ENCODE results near the gene MGLL. TPM values are rescaled to one million over a fixed set of nuclear protein-coding genes. Genes with fewer than 3 reads are reported as not detected.

The MGLL gene
- total RNA-seq, 1 experiment from 2014 or later = 0.94 TPM

GRCh38 chr3:127719369-127719768, 102.9 kb downstream of the MGLL start (continued):
- TF ChIP-seq HMGA2 (CRISPR knock-in tag; IDR thresholded peaks at IDR 0.05) (no peak), FOXP4 (CRISPR knock-in tag; IDR thresholded peaks at IDR 0.05) (no peak), AR (CRISPR knock-in tag; IDR thresholded peaks at IDR 0.05) (no peak), NR3C1 (CRISPR knock-in tag; conservative IDR thresholded peaks at IDR 0.05; ENCODE audit: low read depth) (no peak), IRF2 (CRISPR knock-in tag; IDR thresholded peaks at IDR 0.05; ENCODE audit: borderline replicate concordance, low read depth) (no peak), ATF6 (CRISPR knock-in tag; IDR thresholded peaks at IDR 0.05) (no peak)

GRCh38 chr3:127718916-127719290, 103.4 kb downstream of the MGLL start:
- Mint-ChIP-seq H3K9me3 (0 out of 2 replicates have a peak, but pooled peaks cover 4% of the 10 kb centered on the region), H3K4me1 (peaks cover 30% of the 10 kb centered on the region), H3K27ac (no peak overlapping the region), H3K4me3 (no peak overlapping the region), H3K27me3 (ENCODE audit: low read depth) (no peaks in the 10 kb centered on the region; the same call in 1 of the 2 replicates), H3K36me3 (peaks cover 3% of the 10 kb centered on the region; the same call in 1 of the 2 replicates)
- ChIA-PET POLR2A (no interaction called here), CTCF (no interaction called here)
- no peak for DNase-seq (ENCODE audit: low spot score)
- ATAC-seq = no peak
- no peak for TF ChIP-seq CTCF (IDR thresholded peaks at IDR 0.05)
- no peak for TF ChIP-seq NR3C1 (CRISPR knock-in tag; conservative IDR thresholded peaks at IDR 0.05; ENCODE audit: low read depth)
- no peak for TF ChIP-seq NFYB (CRISPR knock-in tag; conservative IDR thresholded peaks at IDR 0.05; ENCODE audit: low read depth)
- TF ChIP-seq ZNF121 (CRISPR knock-in tag; IDR thresholded peaks at IDR 0.05) = no peak
- TF ChIP-seq EMX1 (CRISPR knock-in tag; IDR thresholded peaks at IDR 0.05) = no peak
- TF ChIP-seq RORB (CRISPR knock-in tag; IDR thresholded peaks at IDR 0.05) = no peak
- TF ChIP-seq ZNF281 (CRISPR knock-in tag; IDR thresholded peaks at IDR 0.05) = no peak
- no peak for TF ChIP-seq E2F4 (CRISPR knock-in tag; IDR thresholded peaks at IDR 0.05; ENCODE audit: borderline replicate concordance, low read depth)
- TF ChIP-seq RELA (CRISPR knock-in tag; IDR thresholded peaks at IDR 0.05; ENCODE audit: borderline replicate concordance) = no peak
- TF ChIP-seq ZNF219 (CRISPR knock-in tag; IDR thresholded peaks at IDR 0.05; ENCODE audit: borderline replicate concordance) = no peak
- no peak for TF ChIP-seq AR (CRISPR knock-in tag; IDR thresholded peaks at IDR 0.05)
- no peak for TF ChIP-seq ELF4 (CRISPR knock-in tag; IDR thresholded peaks at IDR 0.05; ENCODE audit: low read depth)
- TF ChIP-seq ZNF512 (CRISPR knock-in tag; IDR thresholded peaks at IDR 0.05; ENCODE audit: borderline replicate concordance) = no peak
